H9 (cell line): ENCODE results near the gene TAAR9. TPM values are rescaled to one million over a fixed set of nuclear protein-coding genes. Genes with fewer than 3 reads are reported as not detected.

ENCODE experiments used
- DNase-seq: peaks from one replicate; pipeline ENCODE4 v3.0.0-alpha.2; 2017
- H2AFZ ChIP-seq: one replicate; pipeline ENCODE4 v1.6.1; 2013; ENCODE audit warnings: mild to moderate bottlenecking, low read length, control low read depth, moderate library complexity
- H2AK5ac ChIP-seq: 2 replicates; pipeline ENCODE4 v1.6.1; 2013; ENCODE audit warnings: low read length, control low read depth, mixed read lengths; ENCODE audit not compliant: insufficient read length
- H2BK120ac ChIP-seq: one replicate; pipeline ENCODE4 v1.6.1; 2013; ENCODE audit warnings: low read depth, mild to moderate bottlenecking, low read length, control low read depth, inconsistent platforms; ENCODE audit not compliant: poor library complexity, severe bottlenecking
- H2BK12ac ChIP-seq: 2 replicates; pipeline ENCODE4 v1.6.1; 2013; ENCODE audit warnings: low read length, control low read depth, mixed read lengths, low read depth; ENCODE audit not compliant: insufficient read length
- H2BK15ac ChIP-seq: 2 replicates; pipeline ENCODE4 v1.6.1; 2013; ENCODE audit warnings: low read depth, low read length, control low read depth
- H2BK20ac ChIP-seq: one replicate; pipeline ENCODE4 v1.6.1; 2013; ENCODE audit warnings: low read depth, mild to moderate bottlenecking, low read length, control low read depth, inconsistent platforms; ENCODE audit not compliant: poor library complexity, severe bottlenecking
- H2BK5ac ChIP-seq: 2 replicates; pipeline ENCODE4 v1.6.1; 2013; ENCODE audit warnings: low read length, control low read depth, mixed read lengths; ENCODE audit not compliant: insufficient read length
- H3K14ac ChIP-seq: 2 replicates; pipeline ENCODE4 v1.6.1; 2013; ENCODE audit warnings: low read length, control low read depth; ENCODE audit not compliant: insufficient read depth
- H3K18ac ChIP-seq: 2 replicates; pipeline ENCODE4 v1.6.1; 2013; ENCODE audit warnings: low read depth, mild to moderate bottlenecking, mixed read lengths, low read length, control low read depth; ENCODE audit not compliant: insufficient read length
- H3K23ac ChIP-seq: 2 replicates; pipeline ENCODE4 v1.6.1; 2013; ENCODE audit warnings: low read length, control low read depth, mixed read lengths, low read depth; ENCODE audit not compliant: insufficient read length
- H3K23me2 ChIP-seq: 2 replicates; pipeline ENCODE4 v1.6.1; 2013; ENCODE audit warnings: low read depth, mild to moderate bottlenecking, mixed read lengths, low read length, control low read depth; ENCODE audit not compliant: insufficient read length, poor library complexity, severe bottlenecking
- H3K27ac ChIP-seq: 2 replicates; pipeline ENCODE4 v1.5.1; 2013; ENCODE audit warnings: low read length, control low read depth, mixed read lengths, low read depth; ENCODE audit not compliant: insufficient read length
- H3K27me3 ChIP-seq: 2 replicates; pipeline ENCODE4 v1.6.1; 2013; ENCODE audit warnings: low read length, control low read depth, inconsistent platforms; ENCODE audit not compliant: insufficient read depth
- H3K4ac ChIP-seq: 2 replicates; pipeline ENCODE4 v1.6.1; 2013; ENCODE audit warnings: low read depth, mild to moderate bottlenecking, control low read depth, inconsistent platforms, low read length, moderate library complexity
- H3K4me1 ChIP-seq: 2 replicates; pipeline ENCODE4 v1.6.1; 2013; ENCODE audit warnings: low read length, control low read depth, inconsistent platforms; ENCODE audit not compliant: insufficient read depth
- H3K4me2 ChIP-seq: 2 replicates; pipeline ENCODE4 v1.6.1; 2013; ENCODE audit warnings: low read length, control low read depth, mixed read lengths; ENCODE audit not compliant: insufficient read length, insufficient read depth
- H3K56ac ChIP-seq: 2 replicates; pipeline ENCODE4 v1.6.1; 2013; ENCODE audit warnings: low read depth, mild to moderate bottlenecking, mixed read lengths, low read length, control low read depth; ENCODE audit not compliant: insufficient read length
- H3K79me1 ChIP-seq: 2 replicates; pipeline ENCODE4 v1.6.1; 2013; ENCODE audit warnings: low read depth, mild to moderate bottlenecking, moderate library complexity, low read length, control low read depth, inconsistent platforms; ENCODE audit not compliant: insufficient read depth, poor library complexity, severe bottlenecking
- H3K79me2 ChIP-seq: 2 replicates; pipeline ENCODE4 v1.6.1; 2013; ENCODE audit warnings: low read length, control low read depth, inconsistent platforms; ENCODE audit not compliant: insufficient read depth
- H3K9ac ChIP-seq: 2 replicates; pipeline ENCODE4 v1.6.1; 2013; ENCODE audit warnings: low read length, control low read depth, mixed read lengths; ENCODE audit not compliant: insufficient read length; ENCODE audit errors: extremely low read depth
- H3K9me3 ChIP-seq: one replicate; pipeline ENCODE4 v1.6.1; 2013; ENCODE audit warnings: low read depth, low read length, inconsistent platforms; ENCODE audit not compliant: control insufficient read depth
- H3T11ph ChIP-seq: one replicate; pipeline ENCODE4 v1.6.1; 2013; ENCODE audit warnings: mild to moderate bottlenecking, low read length, control low read depth, inconsistent platforms
- H4K20me1 ChIP-seq: one replicate; pipeline ENCODE4 v1.6.1; 2013; ENCODE audit not compliant: control insufficient read depth, insufficient read length, insufficient read depth
- H4K5ac ChIP-seq: 2 replicates; pipeline ENCODE4 v1.6.1; 2013; ENCODE audit warnings: low read depth, mild to moderate bottlenecking, mixed read lengths, low read length, control low read depth; ENCODE audit not compliant: insufficient read length
- H4K8ac ChIP-seq: replicated peaks from 2 replicates; pipeline ENCODE4 v1.6.1; 2013; ENCODE audit warnings: low read length, control low read depth, mixed read lengths, low read depth; ENCODE audit not compliant: insufficient read length
- H4K91ac ChIP-seq: 2 replicates; pipeline ENCODE4 v1.6.1; 2013; ENCODE audit warnings: low read depth, mild to moderate bottlenecking, moderate library complexity, mixed read lengths, low read length, control low read depth; ENCODE audit not compliant: insufficient read length
- H3K27ac Mint-ChIP-seq, 3 experiments: 2 replicates in 2 of 3; 3 replicates in 1 of 3; pipeline ENCODE4 v1.8.0; 2020 to 2021; ENCODE audit warnings: mixed read lengths in 3 of 3, mild to moderate bottlenecking in 1 of 3, moderate library complexity in 1 of 3
- H3K27me3 Mint-ChIP-seq: 2 replicates; pipeline ENCODE4 v1.8.0; 2021; ENCODE audit warnings: low read depth, mild to moderate bottlenecking, moderate library complexity, mixed read lengths
- H3K36me3 Mint-ChIP-seq, 3 experiments: 2 replicates in 2 of 3; 3 replicates in 1 of 3; pipeline ENCODE4 v1.8.0; 2020 to 2021; ENCODE audit warnings: low read depth in 3 of 3, mixed read lengths in 3 of 3; ENCODE audit not compliant: insufficient read depth in 1 of 3
- H3K4me1 Mint-ChIP-seq, 2 experiments: 2 replicates each; pipeline ENCODE4 v1.8.0; 2020; ENCODE audit warnings: mixed read lengths in 2 of 2
- H3K4me3 Mint-ChIP-seq, 2 experiments: 2 replicates in 1 of 2; 3 replicates in 1 of 2; pipeline ENCODE4 v1.8.0; 2020 to 2021; ENCODE audit warnings: mild to moderate bottlenecking in 2 of 2, mixed read lengths in 2 of 2, moderate library complexity in 1 of 2
- H3K9me3 Mint-ChIP-seq, 2 experiments: 2 replicates in 1 of 2; 3 replicates in 1 of 2; pipeline ENCODE4 v1.8.0; 2020; ENCODE audit warnings: mild to moderate bottlenecking in 2 of 2, mixed read lengths in 2 of 2, moderate library complexity in 1 of 2
- CTCF ChIP-seq: fragments of 200-600 bp; sonication (generic); conservative IDR thresholded peaks from 3 replicates; pipeline ENCODE4 v1.8.0; 2021; ENCODE audit warnings: antibody characterized with exemption, mild to moderate bottlenecking
- WGBS: extraction: QIAGEN DNeasy Blood & Tissue Kit; methylation state at CpG from one replicate; pipeline ENCODE4 v1.1.7; 2013; ENCODE audit warnings: missing lambda C conversion rate, low lambda C conversion rate, mixed read lengths; ENCODE audit not compliant: insufficient read length; ENCODE audit errors: extremely low coverage; 5-methylcytosine and 5-hydroxymethylcytosine counted together
- total RNA-seq: library from RNA; stranded (reverse); gene quantifications from 2 replicates; pipeline ENCODE4 v1.2.1, GENCODE V29; 2021

The TAAR9 gene
- total RNA-seq, 1 experiment from 2014 or later: not detected

- no peaks in the 10 kb centered on the region for H3K23me2 ChIP-seq
- H2AFZ ChIP-seq: no peak overlapping the region
- no peak for TF ChIP-seq CTCF
- H2BK12ac ChIP-seq: no peak overlapping the region
- no peak overlapping the region for H3K4me2 ChIP-seq
- H3T11ph ChIP-seq: no peak overlapping the region
- H2BK20ac ChIP-seq: no peak overlapping the region
- H3K27ac ChIP-seq: no peak overlapping the region
- Mint-ChIP-seq H3K4me1 (no peaks in the 10 kb centered on the region), H3K27ac (no peak overlapping the region; a peak in 1 of 7 replicates), H3K9me3 (no peaks in the 10 kb centered on the region), H3K36me3 (peaks cover 3 to 22% (median 21%) of the 10 kb centered on the region in 3 experiments; a peak in 6 of 7 replicates), H3K4me3 (no peak overlapping the region), H3K27me3 (no peaks in the 10 kb centered on the region)
- H3K27me3 ChIP-seq: no peaks in the 10 kb centered on the region
- no peak for DNase-seq
- no peaks in the 10 kb centered on the region; the same call in 1 of the 2 replicates for H3K79me2 ChIP-seq
- H3K14ac ChIP-seq: no peak overlapping the region
- no peak overlapping the region for H2BK15ac ChIP-seq
- no CpG with 5 or more reads among the region's 3 CpGs for WGBS
- no peaks in the 10 kb centered on the region for H4K20me1 ChIP-seq
- H3K79me1 ChIP-seq: no peaks in the 10 kb centered on the region
- no peak overlapping the region for H3K9ac ChIP-seq
- H4K5ac ChIP-seq: no peak overlapping the region
- no peak overlapping the region for H4K91ac ChIP-seq
- H3K23ac ChIP-seq: no peak overlapping the region
- no peaks in the 10 kb centered on the region for H3K4me1 ChIP-seq
- H4K8ac ChIP-seq: no peak overlapping the region
- no peak overlapping the region for H2BK120ac ChIP-seq
- no peak overlapping the region for H3K18ac ChIP-seq
- H3K56ac ChIP-seq: no peak overlapping the region
- H3K4ac ChIP-seq: no peak overlapping the region
- no peak overlapping the region for H2BK5ac ChIP-seq
- H2AK5ac ChIP-seq: no peak overlapping the region
- H3K9me3 ChIP-seq: no peaks in the 10 kb centered on the region
Observed at GRCh38 chr6:132498638-132499037, 39.4 kb upstream of the TAAR9 start.
